Measurements from ENCODE around the gene CD2AP.

Gene CD2AP

DNA sequence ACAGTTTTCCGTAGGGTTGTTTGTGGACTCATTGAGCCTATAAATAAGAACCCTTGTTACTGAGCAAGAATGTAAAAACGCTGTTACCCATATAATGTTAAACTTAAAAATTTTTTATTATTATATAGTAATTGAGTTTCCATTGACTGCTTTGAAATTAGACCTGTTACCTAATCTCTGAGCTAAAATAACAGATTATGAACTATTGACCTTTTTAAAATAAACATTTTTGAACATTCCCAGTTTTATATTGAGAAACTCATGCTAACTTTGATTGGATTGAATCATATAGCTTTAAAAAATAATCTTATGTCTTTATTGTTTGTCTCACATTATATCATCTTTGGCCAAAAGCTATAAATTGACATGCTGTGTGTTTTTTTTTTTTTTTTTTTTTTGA lies 95.5 kb downstream of the CD2AP start:
- Histone ChIP-seq H4K20me1 (ENCODE audit: insufficient read depth, low read length) (no peaks in the 10 kb centered on the region), H2AFZ (ENCODE audit: low read length) (no peak overlapping the region), H3K9me3 (replicated peaks; ENCODE audit: insufficient read depth, low read length) (no peaks in the 10 kb centered on the region), H3K79me2 (ENCODE audit: low read length) (no peaks in the 10 kb centered on the region), H3K4me2 (ENCODE audit: low read depth, low read length) (no peak overlapping the region), H3K4me1 (ENCODE audit: low read length) (no peaks in the 10 kb centered on the region), H3K9ac (ENCODE audit: low read length) (no peak overlapping the region), H3K27ac (ENCODE audit: low read length) (no peak overlapping the region), H3K9me2 (replicated peaks; ENCODE audit: insufficient read depth, low read length) (no peaks in the 10 kb centered on the region), H3K4me3 (ENCODE audit: low read length) (no peak overlapping the region), H3K27me3 (replicated peaks; ENCODE audit: insufficient read depth, low read length) (no peaks in the 10 kb centered on the region), H3F3A (ENCODE audit: insufficient read depth, low read length) (no peaks in the 10 kb centered on the region), H3K36me3 (replicated peaks; ENCODE audit: insufficient read depth, low read length) (no peaks in the 10 kb centered on the region)
- TF ChIP-seq, protein P1, sequence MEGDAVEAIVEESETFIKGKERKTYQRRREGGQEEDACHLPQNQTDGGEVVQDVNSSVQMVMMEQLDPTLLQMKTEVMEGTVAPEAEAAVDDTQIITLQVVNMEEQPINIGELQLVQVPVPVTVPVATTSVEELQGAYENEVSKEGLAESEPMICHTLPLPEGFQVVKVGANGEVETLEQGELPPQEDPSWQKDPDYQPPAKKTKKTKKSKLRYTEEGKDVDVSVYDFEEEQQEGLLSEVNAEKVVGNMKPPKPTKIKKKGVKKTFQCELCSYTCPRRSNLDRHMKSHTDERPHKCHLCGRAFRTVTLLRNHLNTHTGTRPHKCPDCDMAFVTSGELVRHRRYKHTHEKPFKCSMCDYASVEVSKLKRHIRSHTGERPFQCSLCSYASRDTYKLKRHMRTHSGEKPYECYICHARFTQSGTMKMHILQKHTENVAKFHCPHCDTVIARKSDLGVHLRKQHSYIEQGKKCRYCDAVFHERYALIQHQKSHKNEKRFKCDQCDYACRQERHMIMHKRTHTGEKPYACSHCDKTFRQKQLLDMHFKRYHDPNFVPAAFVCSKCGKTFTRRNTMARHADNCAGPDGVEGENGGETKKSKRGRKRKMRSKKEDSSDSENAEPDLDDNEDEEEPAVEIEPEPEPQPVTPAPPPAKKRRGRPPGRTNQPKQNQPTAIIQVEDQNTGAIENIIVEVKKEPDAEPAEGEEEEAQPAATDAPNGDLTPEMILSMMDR (IDR thresholded peaks at IDR 0.05; ENCODE audit: low read length) = no peak
- no peak for TF ChIP-seq EZH2phosphoT487 (IDR thresholded peaks at IDR 0.05; ENCODE audit: low read length)
- TF ChIP-seq EZH2 (optimal IDR thresholded peaks at IDR 0.05; ENCODE audit: low read depth, low read length) = no peak
- DNase-seq = no peak

DNA sequence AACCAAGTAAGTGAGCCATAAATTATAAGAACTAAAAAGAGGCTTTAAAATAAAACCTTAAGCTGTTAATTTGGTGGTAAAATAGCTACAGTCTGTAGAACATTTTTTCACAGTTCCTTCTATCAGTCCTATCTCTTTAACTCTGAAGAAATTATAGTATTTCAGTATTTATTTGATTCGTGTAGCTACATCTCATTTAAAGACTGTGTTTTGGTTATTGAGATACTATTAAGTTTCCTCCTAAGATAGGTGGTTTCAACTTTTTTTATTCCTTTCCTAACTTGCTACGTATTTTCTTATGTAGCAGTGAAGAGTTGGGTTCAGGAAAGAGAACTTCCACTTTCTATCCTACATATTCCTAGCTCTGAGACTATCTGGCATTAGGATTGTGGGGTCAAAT lies 97.2 kb downstream of the CD2AP start:
- Histone ChIP-seq H3K79me2 (ENCODE audit: low read length) (no peaks in the 10 kb centered on the region), H3K27ac (ENCODE audit: low read length) (no peak overlapping the region), H2AFZ (ENCODE audit: low read length) (no peak overlapping the region), H3K36me3 (replicated peaks; ENCODE audit: insufficient read depth, low read length) (no peaks in the 10 kb centered on the region), H3K4me1 (ENCODE audit: low read length) (no peaks in the 10 kb centered on the region), H3K27me3 (replicated peaks; ENCODE audit: insufficient read depth, low read length) (no peaks in the 10 kb centered on the region), H4K20me1 (ENCODE audit: insufficient read depth, low read length) (no peaks in the 10 kb centered on the region), H3K4me2 (ENCODE audit: low read depth, low read length) (no peak overlapping the region), H3K9me3 (replicated peaks; ENCODE audit: insufficient read depth, low read length) (no peaks in the 10 kb centered on the region), H3K9ac (ENCODE audit: low read length) (no peak overlapping the region), H3F3A (ENCODE audit: insufficient read depth, low read length) (no peaks in the 10 kb centered on the region), H3K4me3 (ENCODE audit: low read length) (no peak overlapping the region), H3K9me2 (replicated peaks; ENCODE audit: insufficient read depth, low read length) (no peaks in the 10 kb centered on the region)
- TF ChIP-seq, protein P1 (IDR thresholded peaks at IDR 0.05; ENCODE audit: low read length) = no peak
- no peak for TF ChIP-seq EZH2phosphoT487 (IDR thresholded peaks at IDR 0.05; ENCODE audit: low read length)
- no peak for TF ChIP-seq EZH2 (optimal IDR thresholded peaks at IDR 0.05; ENCODE audit: low read depth, low read length)
- DNase-seq = no peak

DNA sequence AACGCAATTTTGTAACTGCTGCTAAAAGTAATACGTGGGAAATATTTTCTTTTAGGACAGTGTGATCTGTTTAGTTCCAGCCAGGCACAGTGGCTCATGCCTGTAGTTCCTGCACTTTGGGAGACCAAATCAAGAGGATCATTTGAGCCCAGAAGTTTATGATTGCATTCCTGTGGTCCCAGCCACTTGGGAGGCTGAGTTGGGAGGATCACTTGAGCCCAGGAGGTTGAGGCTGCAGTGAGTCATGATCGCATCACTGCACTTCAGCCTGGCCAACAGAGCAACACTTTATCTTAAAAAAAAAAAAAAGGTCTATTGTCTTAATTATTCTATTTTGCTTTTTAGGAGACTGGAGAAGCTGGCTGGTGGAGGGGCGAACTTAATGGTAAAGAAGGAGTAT lies 101.5 kb downstream of the CD2AP start:
- no peak overlapping the region for H3K27ac ChIP-seq (ENCODE audit: low read length)
- no peaks in the 10 kb centered on the region for H3K79me2 ChIP-seq (ENCODE audit: low read length)
- H3F3A ChIP-seq (ENCODE audit: insufficient read depth, low read length) = no peaks in the 10 kb centered on the region
- no peak overlapping the region for H3K4me2 ChIP-seq (ENCODE audit: low read depth, low read length)
- DNase-seq = no peak
- TF ChIP-seq, protein P1 (IDR thresholded peaks at IDR 0.05; ENCODE audit: low read length) = no peak
- TF ChIP-seq EZH2phosphoT487 (IDR thresholded peaks at IDR 0.05; ENCODE audit: low read length) = no peak
- no peak for TF ChIP-seq EZH2 (optimal IDR thresholded peaks at IDR 0.05; ENCODE audit: low read depth, low read length)
- no peaks in the 10 kb centered on the region for H3K9me2 ChIP-seq (replicated peaks; ENCODE audit: insufficient read depth, low read length)
- no peak overlapping the region for H3K4me3 ChIP-seq (ENCODE audit: low read length)
- H2AFZ ChIP-seq (ENCODE audit: low read length) = no peak overlapping the region
- no peaks in the 10 kb centered on the region for H4K20me1 ChIP-seq (ENCODE audit: insufficient read depth, low read length)
- H3K4me1 ChIP-seq (ENCODE audit: low read length) = 0 out of 2 replicates have a peak, but pooled peaks cover 6% of the 10 kb centered on the region
- H3K9me3 ChIP-seq (replicated peaks; ENCODE audit: insufficient read depth, low read length) = no peaks in the 10 kb centered on the region
- no peaks in the 10 kb centered on the region for H3K27me3 ChIP-seq (replicated peaks; ENCODE audit: insufficient read depth, low read length)
- H3K9ac ChIP-seq (ENCODE audit: low read length) = no peak overlapping the region
- H3K36me3 ChIP-seq (replicated peaks; ENCODE audit: insufficient read depth, low read length) = no peaks in the 10 kb centered on the region
